SK-N-SH (cell line): ENCODE measurements around the gene CTLA4.

ENCODE experiments used
- TAF1 ChIP-seq: IDR thresholded peaks from 2 replicates; pipeline ENCODE4 v1.6.1; 2012; ENCODE audit warnings: low read depth, mild to moderate bottlenecking, low read length, moderate library complexity, borderline replicate concordance
- TF ChIP-seq, protein P1 (sequence below): fragments of 200-600 bp; sonication (generic); IDR thresholded peaks from 2 replicates; pipeline ENCODE4 v1.6.1; 2017; ENCODE audit warnings: antibody characterized with exemption, mild to moderate bottlenecking, moderate library complexity

DNA sequence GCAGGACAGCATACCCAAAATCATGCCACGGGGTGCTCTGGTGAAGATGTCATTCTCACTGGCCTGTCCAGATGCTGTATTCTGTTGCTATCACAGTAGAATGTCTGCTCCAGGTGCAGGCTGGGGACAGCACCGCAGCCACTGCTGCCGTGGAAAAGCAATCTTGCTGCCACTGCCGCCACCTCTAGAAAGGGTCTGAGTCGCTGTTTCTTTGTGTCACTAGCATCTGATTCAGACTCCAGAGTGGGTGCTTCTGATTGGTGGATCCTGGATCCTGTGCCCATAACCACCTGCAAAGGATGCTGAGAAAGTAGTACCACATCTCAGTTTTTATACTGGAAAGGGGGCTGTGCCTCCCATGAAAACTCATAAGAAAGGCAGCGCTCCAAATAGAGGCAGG, 45.3 kb upstream of the CTLA4 start:
- TF ChIP-seq, protein P1, sequence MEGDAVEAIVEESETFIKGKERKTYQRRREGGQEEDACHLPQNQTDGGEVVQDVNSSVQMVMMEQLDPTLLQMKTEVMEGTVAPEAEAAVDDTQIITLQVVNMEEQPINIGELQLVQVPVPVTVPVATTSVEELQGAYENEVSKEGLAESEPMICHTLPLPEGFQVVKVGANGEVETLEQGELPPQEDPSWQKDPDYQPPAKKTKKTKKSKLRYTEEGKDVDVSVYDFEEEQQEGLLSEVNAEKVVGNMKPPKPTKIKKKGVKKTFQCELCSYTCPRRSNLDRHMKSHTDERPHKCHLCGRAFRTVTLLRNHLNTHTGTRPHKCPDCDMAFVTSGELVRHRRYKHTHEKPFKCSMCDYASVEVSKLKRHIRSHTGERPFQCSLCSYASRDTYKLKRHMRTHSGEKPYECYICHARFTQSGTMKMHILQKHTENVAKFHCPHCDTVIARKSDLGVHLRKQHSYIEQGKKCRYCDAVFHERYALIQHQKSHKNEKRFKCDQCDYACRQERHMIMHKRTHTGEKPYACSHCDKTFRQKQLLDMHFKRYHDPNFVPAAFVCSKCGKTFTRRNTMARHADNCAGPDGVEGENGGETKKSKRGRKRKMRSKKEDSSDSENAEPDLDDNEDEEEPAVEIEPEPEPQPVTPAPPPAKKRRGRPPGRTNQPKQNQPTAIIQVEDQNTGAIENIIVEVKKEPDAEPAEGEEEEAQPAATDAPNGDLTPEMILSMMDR: no peak
- no peak for TF ChIP-seq TAF1
